ENCODE measurements around the gene NRCAM. TPM values are rescaled to one million over a fixed set of nuclear protein-coding genes. Genes with fewer than 3 reads are reported as not detected.

The NRCAM gene
- total and polyA plus RNA-seq, 5 donors from 2014 or later = 0.27 TPM; not detected in 4

- H3K27me3 Mint-ChIP-seq = no peaks in the 10 kb centered on the region
- H3K27ac Mint-ChIP-seq = no peak overlapping the region
- H3K4me3 ChIP-seq (ENCODE audit: low read depth, low read length) = no peak overlapping the region
Observed at GRCh38 chr7:108330227-108330626, 126.0 kb downstream of the NRCAM start.

GRCh38 chr7:108329514-108329913 is 126.7 kb downstream of the NRCAM start:
- Mint-ChIP-seq H3K4me3 (no peak overlapping the region), H3K9me3 (peaks cover 0 to 4% (median 0%) of the 10 kb centered on the region in 7 donors), H3K4me1 (no peaks in the 10 kb centered on the region), H3K27ac (no peak overlapping the region), H3K27me3 (no peaks in the 10 kb centered on the region), H3K36me3 (no peaks in the 10 kb centered on the region)
- H3K27ac ChIP-seq (ENCODE audit: insufficient read depth, low read length, poor library complexity, severe bottlenecking) = no peak overlapping the region
- no peaks in the 10 kb centered on the region for H3K27me3 ChIP-seq (ENCODE audit: control insufficient read depth, insufficient read depth, low read length)
- H3K4me3 ChIP-seq (ENCODE audit: low read depth, low read length) = no peak overlapping the region
- no peaks in the 10 kb centered on the region for H3K4me1 ChIP-seq (ENCODE audit: control insufficient read depth, insufficient read depth, low read length, poor library complexity, severe bottlenecking)
- H3K9me3 ChIP-seq (ENCODE audit: control insufficient read depth in 2 of 2, low read length in 2 of 2) = no peaks in the 10 kb centered on the region
- no peaks in the 10 kb centered on the region for H3K36me3 ChIP-seq (ENCODE audit: control insufficient read depth, insufficient read depth, low read length)
- no peak for DNase-seq
- ATAC-seq (ENCODE audit: low read depth in 2 of 2) = no peak

More at GRCh38 chr7:108330227-108330626, 126.0 kb downstream of the NRCAM start:
- H3K36me3 Mint-ChIP-seq = no peaks in the 10 kb centered on the region
- H3K9me3 ChIP-seq (ENCODE audit: control insufficient read depth in 2 of 2, low read length in 2 of 2) = no peaks in the 10 kb centered on the region
- H3K27ac ChIP-seq (ENCODE audit: insufficient read depth, low read length, poor library complexity, severe bottlenecking) = no peak overlapping the region
- no peaks in the 10 kb centered on the region for H3K4me1 Mint-ChIP-seq
- H3K9me3 Mint-ChIP-seq = peaks cover 0 to 4% (median 0%) of the 10 kb centered on the region in 7 donors
- H3K4me3 Mint-ChIP-seq = no peak overlapping the region
- DNase-seq = no peak
- no peaks in the 10 kb centered on the region for H3K4me1 ChIP-seq (ENCODE audit: control insufficient read depth, insufficient read depth, low read length, poor library complexity, severe bottlenecking)
- H3K36me3 ChIP-seq (ENCODE audit: control insufficient read depth, insufficient read depth, low read length) = no peaks in the 10 kb centered on the region
- no peak for ATAC-seq (ENCODE audit: low read depth in 2 of 2)
- H3K27me3 ChIP-seq (ENCODE audit: control insufficient read depth, insufficient read depth, low read length) = no peaks in the 10 kb centered on the region

DNA sequence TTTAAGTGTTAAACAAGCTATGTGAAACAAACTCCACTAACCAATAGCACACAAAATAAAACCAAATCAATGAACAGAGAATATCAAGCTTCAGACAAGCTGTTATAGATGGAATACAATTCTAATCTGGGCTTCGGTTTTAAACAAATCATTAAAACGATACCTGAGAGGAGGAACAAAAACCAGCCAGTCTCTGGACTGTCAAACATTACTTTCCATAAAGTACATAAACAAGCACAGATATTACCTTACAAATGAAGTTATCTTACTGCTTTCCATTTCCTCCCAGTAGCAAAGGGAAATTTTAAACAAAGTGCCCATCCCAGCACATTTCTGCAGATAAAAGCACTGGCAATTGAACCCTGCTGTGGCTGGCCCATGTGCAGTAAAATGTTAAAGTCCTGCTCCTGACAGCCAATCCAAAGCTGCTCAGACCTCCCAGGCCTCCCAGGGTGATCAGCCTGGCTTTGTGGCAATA is 128.0 kb downstream of the NRCAM start:
- Mint-ChIP-seq H3K36me3 (no peaks in the 10 kb centered on the region), H3K4me3 (no peak overlapping the region), H3K4me1 (no peaks in the 10 kb centered on the region)

GRCh38 chr7:108327353-108327752 is 128.9 kb downstream of the NRCAM start:
- Mint-ChIP-seq H3K4me3 (no peak overlapping the region), H3K27me3 (no peaks in the 10 kb centered on the region), H3K36me3 (no peaks in the 10 kb centered on the region), H3K27ac (no peak overlapping the region), H3K9me3 (peaks cover 0 to 2% (median 0%) of the 10 kb centered on the region in 7 donors), H3K4me1 (no peaks in the 10 kb centered on the region)
- peaks cover 4% of the 10 kb centered on the region for H3K27me3 ChIP-seq (ENCODE audit: control insufficient read depth, insufficient read depth, low read length)
- H3K4me3 ChIP-seq (ENCODE audit: low read depth, low read length) = no peak overlapping the region
- ATAC-seq (ENCODE audit: low read depth in 2 of 2) = no peak
- no peak for DNase-seq
- H3K27ac ChIP-seq (ENCODE audit: insufficient read depth, low read length, poor library complexity, severe bottlenecking) = no peak overlapping the region
- H3K9me3 ChIP-seq (ENCODE audit: control insufficient read depth in 2 of 2, low read length in 2 of 2) = no peaks in the 10 kb centered on the region
- no peaks in the 10 kb centered on the region for H3K4me1 ChIP-seq (ENCODE audit: control insufficient read depth, insufficient read depth, low read length, poor library complexity, severe bottlenecking)
- no peaks in the 10 kb centered on the region for H3K36me3 ChIP-seq (ENCODE audit: control insufficient read depth, insufficient read depth, low read length)

More for the DNA sequence above, 128.0 kb downstream of the NRCAM start:
- H3K27ac Mint-ChIP-seq = no peak overlapping the region
- H3K36me3 ChIP-seq (ENCODE audit: control insufficient read depth, insufficient read depth, low read length) = no peaks in the 10 kb centered on the region
- H3K9me3 Mint-ChIP-seq = peaks cover 0 to 2% (median 0%) of the 10 kb centered on the region in 7 donors
- H3K4me3 ChIP-seq (ENCODE audit: low read depth, low read length) = no peak overlapping the region
- H3K27me3 ChIP-seq (ENCODE audit: control insufficient read depth, insufficient read depth, low read length) = peaks cover 2% of the 10 kb centered on the region
- no peak for ATAC-seq (ENCODE audit: low read depth in 2 of 2)
- H3K27ac ChIP-seq (ENCODE audit: insufficient read depth, low read length, poor library complexity, severe bottlenecking) = no peak overlapping the region
- H3K9me3 ChIP-seq (ENCODE audit: control insufficient read depth in 2 of 2, low read length in 2 of 2) = no peaks in the 10 kb centered on the region
- H3K4me1 ChIP-seq (ENCODE audit: control insufficient read depth, insufficient read depth, low read length, poor library complexity, severe bottlenecking) = no peaks in the 10 kb centered on the region
- no peak for DNase-seq
- no peaks in the 10 kb centered on the region for H3K27me3 Mint-ChIP-seq

DNA sequence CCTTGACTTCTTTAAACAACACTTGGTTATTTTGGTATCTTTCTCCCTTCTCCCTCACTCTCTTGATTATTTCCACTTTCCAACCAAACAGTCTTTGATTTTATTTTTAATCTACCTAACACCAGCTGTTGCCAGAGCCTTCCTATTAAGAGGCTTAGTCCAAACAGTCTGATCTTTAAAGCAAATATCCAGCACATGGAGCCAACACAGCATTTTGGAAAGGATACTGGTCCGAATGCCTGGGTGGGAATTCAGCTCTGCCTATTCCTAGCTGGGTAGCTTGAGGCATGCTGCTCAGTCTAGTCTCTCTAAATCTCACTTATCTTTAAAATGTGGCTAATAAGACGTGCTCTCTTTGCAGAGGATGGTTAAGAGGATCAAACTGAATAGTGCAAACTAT is 129.3 kb downstream of the NRCAM start:
- Histone ChIP-seq H3K27ac (ENCODE audit: insufficient read depth, low read length, poor library complexity, severe bottlenecking) (no peak overlapping the region), H3K9me3 (ENCODE audit: control insufficient read depth in 2 of 2, low read length in 2 of 2) (no peaks in the 10 kb centered on the region), H3K4me3 (ENCODE audit: low read depth, low read length) (no peak overlapping the region), H3K27me3 (ENCODE audit: control insufficient read depth, insufficient read depth, low read length) (peaks cover 4% of the 10 kb centered on the region), H3K36me3 (ENCODE audit: control insufficient read depth, insufficient read depth, low read length) (no peaks in the 10 kb centered on the region), H3K4me1 (ENCODE audit: control insufficient read depth, insufficient read depth, low read length, poor library complexity, severe bottlenecking) (no peaks in the 10 kb centered on the region)
- Mint-ChIP-seq H3K9me3 (peaks cover 0 to 2% (median 0%) of the 10 kb centered on the region in 7 donors), H3K27me3 (no peaks in the 10 kb centered on the region), H3K4me3 (no peak overlapping the region), H3K4me1 (no peaks in the 10 kb centered on the region), H3K27ac (no peak overlapping the region), H3K36me3 (no peaks in the 10 kb centered on the region)
- ATAC-seq (ENCODE audit: low read depth in 2 of 2) (no peak), DNase-seq (no peak)

GRCh38 chr7:108324053-108325038 is 131.9 kb downstream of the NRCAM start:
- no peaks in the 10 kb centered on the region for H3K27me3 Mint-ChIP-seq
- Histone ChIP-seq H3K9me3 (ENCODE audit: control insufficient read depth in 2 of 2, low read length in 2 of 2) (no peaks in the 10 kb centered on the region), H3K4me1 (ENCODE audit: control insufficient read depth, insufficient read depth, low read length, poor library complexity, severe bottlenecking) (no peaks in the 10 kb centered on the region), H3K36me3 (ENCODE audit: control insufficient read depth, insufficient read depth, low read length) (no peaks in the 10 kb centered on the region), H3K27ac (ENCODE audit: insufficient read depth, low read length, poor library complexity, severe bottlenecking) (no peak overlapping the region), H3K27me3 (ENCODE audit: control insufficient read depth, insufficient read depth, low read length) (peaks cover 4% of the 10 kb centered on the region), H3K4me3 (ENCODE audit: low read depth, low read length) (no peak overlapping the region)
- no peak for DNase-seq
- ATAC-seq (ENCODE audit: low read depth in 2 of 2) = no peak
- no peak overlapping the region for H3K4me3 Mint-ChIP-seq
- H3K4me1 Mint-ChIP-seq = no peaks in the 10 kb centered on the region
- H3K36me3 Mint-ChIP-seq = no peaks in the 10 kb centered on the region
- H3K27ac Mint-ChIP-seq = no peak overlapping the region
- peaks cover 0 to 2% (median 0%) of the 10 kb centered on the region in 7 donors for H3K9me3 Mint-ChIP-seq

DNA sequence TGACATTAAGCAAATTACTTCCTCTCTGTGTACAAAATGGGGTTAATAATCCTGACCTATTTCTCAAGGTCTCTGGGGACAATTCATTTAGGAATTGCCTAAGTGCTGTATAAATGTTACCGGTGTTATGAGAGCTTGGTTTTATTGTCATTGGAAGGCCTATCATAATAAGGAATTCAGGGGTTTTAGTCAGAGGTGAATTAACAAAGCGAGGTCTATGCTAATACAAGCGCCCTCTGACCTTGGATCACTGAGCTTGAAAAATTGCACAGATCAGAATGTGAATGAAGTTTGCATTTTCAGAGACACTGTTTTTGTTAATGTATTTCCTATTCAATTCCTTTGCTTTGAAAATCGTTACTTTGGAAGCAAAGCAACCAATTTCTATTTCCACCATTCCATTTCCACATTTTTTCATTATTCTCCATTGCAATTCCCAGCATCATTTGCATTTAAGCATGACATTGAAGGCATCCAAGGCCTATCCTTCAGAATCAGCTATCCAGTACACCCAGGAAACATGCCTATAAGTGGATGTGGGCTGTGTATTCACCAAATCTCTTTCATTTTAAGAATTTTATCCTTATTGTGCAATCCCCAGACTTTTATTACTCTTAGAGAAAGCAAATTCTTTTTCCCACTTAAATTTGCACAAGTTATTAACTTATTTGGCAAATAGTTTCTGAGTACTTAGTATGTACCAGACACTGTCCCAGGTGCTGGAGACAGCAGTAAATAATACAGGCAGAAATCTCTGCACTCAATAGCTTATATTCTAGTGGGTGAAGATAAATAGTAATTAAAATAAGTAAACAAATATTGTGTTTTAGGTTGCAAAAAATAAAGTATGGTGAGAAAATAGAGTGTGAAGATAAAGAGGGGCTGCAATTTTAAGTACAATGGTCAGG is 133.1 kb downstream of the NRCAM start:
- Histone ChIP-seq H3K4me1 (ENCODE audit: control insufficient read depth, insufficient read depth, low read length, poor library complexity, severe bottlenecking) (no peaks in the 10 kb centered on the region), H3K27me3 (ENCODE audit: control insufficient read depth, insufficient read depth, low read length) (peaks cover 4% of the 10 kb centered on the region), H3K36me3 (ENCODE audit: control insufficient read depth, insufficient read depth, low read length) (no peaks in the 10 kb centered on the region), H3K9me3 (ENCODE audit: control insufficient read depth in 2 of 2, low read length in 2 of 2) (no peaks in the 10 kb centered on the region), H3K27ac (ENCODE audit: insufficient read depth, low read length, poor library complexity, severe bottlenecking) (no peak overlapping the region), H3K4me3 (ENCODE audit: low read depth, low read length) (no peak overlapping the region)
- Mint-ChIP-seq H3K4me3 (no peak overlapping the region), H3K27me3 (no peaks in the 10 kb centered on the region), H3K27ac (no peak overlapping the region), H3K36me3 (no peaks in the 10 kb centered on the region), H3K9me3 (peaks cover 0 to 3% (median 0%) of the 10 kb centered on the region in 7 donors), H3K4me1 (no peaks in the 10 kb centered on the region)
- ATAC-seq (ENCODE audit: low read depth in 2 of 2) (no peak), DNase-seq (no peak)
